Measurements from ENCODE around the gene GNAQ.

The GNAQ gene

DNA sequence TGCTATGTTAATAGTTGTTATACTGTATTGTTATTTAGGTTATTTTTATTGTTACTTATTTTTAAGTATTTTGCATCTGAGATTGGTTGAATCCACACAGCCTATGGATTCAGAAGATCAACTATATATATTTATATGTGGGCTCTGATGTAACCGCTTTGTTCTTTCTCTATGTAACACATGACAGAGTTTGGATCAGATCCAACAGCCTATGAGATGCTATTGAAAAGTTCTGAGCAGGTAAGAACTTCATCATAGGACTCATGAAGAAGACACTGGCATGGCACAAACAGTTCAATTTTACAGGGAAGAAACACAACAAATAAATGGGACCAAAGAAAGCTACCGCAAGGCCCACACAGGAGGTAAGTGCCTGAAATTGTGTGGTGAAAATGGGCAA lies 93.4 kb downstream of the GNAQ start:
- DNase-seq = no peak

DNA sequence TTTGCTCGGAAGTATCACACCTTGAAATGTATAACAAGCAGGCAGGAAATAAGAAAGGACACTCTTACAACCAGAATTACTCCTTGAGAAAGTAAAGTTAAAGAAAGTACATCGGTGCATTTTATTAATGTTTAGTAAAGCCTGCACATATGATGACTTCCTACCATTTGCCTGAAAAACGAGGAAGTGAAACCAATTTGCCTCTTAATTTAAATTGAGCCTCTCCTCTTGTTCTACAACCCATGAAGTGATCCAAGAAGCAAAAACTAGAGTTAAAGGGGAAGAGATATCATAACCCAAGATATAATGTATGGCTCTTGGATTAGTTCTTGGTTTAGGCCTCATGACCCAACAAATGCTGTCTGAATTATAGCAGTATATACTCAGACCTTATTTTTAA lies 95.6 kb downstream of the GNAQ start:
- DNase-seq = peak in 1 of 2 experiments; percentile 34

GRCh38 chr9:77935211-77935610 lies 96.4 kb downstream of the GNAQ start:
- DNase-seq = no peak

DNA sequence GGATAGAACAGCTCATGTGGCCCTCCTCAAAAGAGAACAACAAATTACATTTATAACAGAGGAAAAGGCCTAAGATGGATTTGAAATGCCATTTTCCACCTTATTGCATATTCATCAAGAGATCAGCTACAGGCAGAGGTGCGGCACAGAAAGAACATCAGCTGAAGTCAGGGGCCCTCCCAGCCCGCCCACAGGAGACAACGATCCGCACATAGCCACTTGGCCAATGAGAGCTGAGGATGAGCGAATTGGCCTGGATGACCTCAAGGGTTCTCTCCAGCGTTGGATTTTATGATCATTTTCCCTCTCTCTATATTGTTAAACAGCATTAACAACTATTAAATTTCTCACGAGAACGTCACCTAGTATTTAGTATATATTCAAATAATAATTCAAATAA lies 97.6 kb downstream of the GNAQ start:
- no peak for DNase-seq

DNA sequence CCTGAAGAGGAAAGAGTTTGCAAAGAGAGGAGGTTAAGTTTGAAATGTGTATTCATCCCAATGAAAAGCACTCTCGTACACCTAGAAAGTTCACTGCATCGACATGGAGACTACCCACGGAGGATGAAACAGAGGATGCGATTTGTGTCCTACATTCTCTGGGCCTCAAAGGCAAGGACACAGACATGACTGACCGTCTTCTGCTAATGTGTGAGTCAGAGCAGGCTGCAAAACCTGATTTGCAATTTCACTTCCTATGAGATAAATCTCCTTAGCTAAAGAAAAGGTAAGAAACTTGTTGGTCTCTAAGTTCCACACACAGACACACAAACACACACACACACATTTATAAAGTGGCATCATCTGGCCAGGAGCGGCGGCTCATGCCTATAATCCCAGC lies 98.6 kb downstream of the GNAQ start:
- DNase-seq = no peak

- DNase-seq = no peak
Measured at GRCh38 chr9:77929942-77930341, 101.7 kb downstream of the GNAQ start.

DNA sequence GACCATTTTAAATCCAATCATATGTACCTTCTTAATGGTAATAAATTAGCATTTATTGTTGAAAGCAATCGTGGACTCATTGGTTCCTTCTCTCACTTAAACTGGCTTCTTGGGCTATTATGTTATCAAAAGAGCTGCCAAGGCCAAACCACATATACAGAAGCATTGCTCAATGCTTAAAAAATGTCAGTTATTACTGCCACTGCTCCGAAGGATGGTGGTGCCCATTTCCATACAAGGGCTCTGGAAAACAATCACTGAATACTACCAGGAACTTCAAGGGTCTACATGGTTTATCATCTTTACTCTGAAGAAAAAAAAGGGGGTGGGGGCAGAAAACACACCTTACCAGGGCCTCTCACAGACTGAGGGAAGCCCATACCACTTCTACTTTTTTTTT lies 104.3 kb downstream of the GNAQ start:
- DNase-seq = peak; percentile 69 to 72

GRCh38 chr9:77926371-77926878 lies 105.2 kb downstream of the GNAQ start:
- no peak for DNase-seq

GRCh38 chr9:77922591-77922990 lies 109.0 kb downstream of the GNAQ start:
- DNase-seq = no peak

DNA sequence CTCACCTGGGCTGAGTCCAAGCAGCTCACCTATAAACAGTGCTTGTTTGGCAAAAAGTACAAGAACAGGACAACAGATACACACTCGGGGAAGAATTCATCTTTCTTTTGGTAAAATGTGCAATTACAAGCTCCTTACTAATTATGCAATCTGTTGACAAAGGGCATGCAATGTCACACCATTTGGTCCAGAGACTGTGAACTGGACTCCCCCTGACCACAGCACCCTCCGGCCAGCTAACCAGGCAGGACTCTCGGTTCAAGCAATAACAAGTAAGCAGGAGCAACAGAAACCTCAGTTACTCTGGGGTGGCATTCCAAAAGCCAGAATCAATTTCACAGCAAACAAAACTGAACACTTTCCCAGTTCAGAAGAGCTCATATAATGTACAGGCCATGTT lies 113.8 kb downstream of the GNAQ start:
- DNase-seq = no peak

DNA sequence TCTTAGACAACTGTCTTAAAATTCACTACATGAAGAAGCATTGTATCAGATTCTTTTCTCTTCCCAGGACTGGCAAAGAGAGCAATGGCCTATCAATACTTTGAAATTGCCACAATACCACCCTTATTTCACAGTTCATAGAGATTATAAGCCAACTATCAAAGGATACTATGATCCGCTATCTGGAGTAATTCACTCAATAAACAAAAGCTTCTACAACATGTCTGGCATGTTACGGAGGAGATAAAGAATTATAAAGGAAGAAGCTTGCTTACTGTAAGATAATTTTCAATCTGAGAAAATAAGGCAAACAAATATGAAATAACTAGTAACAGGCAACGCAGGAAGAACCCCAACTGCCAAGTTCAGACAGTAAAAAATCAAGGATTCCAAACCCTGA lies 114.8 kb downstream of the GNAQ start:
- no peak for DNase-seq

- DNase-seq = no peak
Measured at GRCh38 chr9:77916410-77916819, 115.2 kb downstream of the GNAQ start.

GRCh38 chr9:77915744-77916143 lies 115.9 kb downstream of the GNAQ start:
- no peak for DNase-seq

DNA sequence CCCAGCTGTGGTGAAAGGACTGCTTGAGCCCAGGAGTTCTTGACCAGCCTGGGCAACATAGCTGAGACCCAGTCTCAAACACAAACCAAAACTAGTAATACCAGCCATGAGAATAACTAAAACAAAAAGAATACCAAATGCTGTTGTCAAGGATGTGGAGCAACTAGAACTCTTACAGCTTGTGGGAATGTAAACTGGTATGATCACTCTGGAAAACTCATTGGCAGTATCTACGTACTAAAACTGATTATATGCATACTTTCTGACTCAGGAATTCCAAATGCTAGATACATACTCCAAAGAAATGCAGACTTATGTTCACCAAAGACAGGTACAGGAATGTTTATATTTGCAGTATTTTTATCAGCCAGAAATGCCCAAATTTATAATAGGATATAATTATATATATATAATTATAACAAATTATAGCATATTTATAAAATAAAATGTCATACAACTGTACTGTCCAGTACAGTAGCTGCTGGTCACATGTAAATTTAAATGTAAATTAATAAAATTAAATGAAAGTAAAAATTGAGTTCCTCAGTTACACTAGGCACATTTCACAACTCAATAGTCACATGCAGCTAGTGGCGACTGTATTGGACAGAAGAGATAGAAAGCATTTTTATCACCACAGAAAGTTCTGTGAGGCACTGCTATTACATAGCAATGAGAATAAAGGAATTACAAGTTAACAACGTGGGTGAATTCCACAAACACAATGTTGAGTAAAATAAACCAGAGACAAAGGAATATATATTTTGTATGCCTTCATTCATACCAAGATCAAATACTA lies 118.5 kb downstream of the GNAQ start:
- DNase-seq = peak; percentile 19 to 25

- DNase-seq = no peak
Measured at GRCh38 chr9:77911928-77912327, 119.7 kb downstream of the GNAQ start.

DNA sequence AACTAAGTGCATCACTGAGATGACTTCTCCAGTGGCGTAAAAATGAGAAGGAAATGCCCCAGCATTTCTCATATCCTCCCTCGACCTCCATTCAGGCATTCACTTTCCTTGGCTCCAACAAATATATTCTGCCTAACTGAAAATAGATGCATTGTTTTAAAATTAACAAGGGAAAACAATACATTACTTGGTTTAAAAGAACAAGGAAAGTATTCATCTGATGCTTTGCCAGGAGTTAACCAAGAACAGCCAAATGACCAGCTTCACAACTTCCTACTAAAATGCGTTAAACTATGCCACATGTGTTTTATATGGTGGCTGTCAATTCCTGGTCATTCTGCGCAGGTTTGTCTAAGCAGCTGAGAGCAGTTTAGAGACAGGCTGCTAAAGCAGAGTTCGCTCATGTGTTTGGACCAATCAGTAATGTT lies 121.4 kb downstream of the GNAQ start:
- peak; percentile 36 to 41 for DNase-seq

GRCh38 chr9:77909306-77909705 lies 122.3 kb downstream of the GNAQ start:
- DNase-seq = peak; percentile 94 to 96

DNA sequence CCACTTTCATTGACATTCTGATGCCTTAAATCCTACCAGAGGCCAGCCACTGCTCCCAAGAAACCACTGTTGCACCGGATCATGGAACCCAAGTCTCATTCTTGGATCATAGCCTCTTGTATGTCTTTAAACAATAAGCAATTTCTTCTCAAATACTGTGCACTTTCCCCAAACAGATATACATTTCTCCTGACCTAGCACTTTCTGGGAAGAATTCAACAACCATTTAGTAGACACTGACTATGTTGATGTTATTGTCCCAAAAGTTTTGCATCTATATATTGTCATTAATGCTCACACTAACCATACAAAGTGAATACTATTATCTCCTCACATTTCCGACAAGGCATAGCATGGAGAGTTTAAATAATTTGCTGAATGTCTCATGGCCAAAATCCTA lies 123.3 kb downstream of the GNAQ start:
- no peak for DNase-seq

DNA sequence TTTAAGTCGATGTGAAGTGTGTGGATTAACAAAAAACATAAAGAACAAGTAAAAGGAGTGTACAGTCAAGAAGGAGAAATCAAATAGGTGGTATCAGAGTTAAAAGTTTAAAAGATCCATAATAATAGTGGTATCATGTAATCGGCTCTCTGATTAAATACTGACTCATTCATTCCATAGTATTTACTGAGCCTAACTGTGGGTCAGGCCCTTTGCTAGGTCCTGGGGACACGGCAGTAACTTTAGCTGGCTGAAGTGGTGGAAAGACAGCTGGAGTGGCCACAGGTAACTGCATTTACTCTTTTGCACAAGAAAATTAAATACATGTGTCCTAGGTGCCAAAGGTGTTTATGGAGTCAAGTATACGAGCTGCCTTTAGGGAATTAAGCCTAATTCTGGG lies 124.0 kb downstream of the GNAQ start:
- no peak for DNase-seq

DNA sequence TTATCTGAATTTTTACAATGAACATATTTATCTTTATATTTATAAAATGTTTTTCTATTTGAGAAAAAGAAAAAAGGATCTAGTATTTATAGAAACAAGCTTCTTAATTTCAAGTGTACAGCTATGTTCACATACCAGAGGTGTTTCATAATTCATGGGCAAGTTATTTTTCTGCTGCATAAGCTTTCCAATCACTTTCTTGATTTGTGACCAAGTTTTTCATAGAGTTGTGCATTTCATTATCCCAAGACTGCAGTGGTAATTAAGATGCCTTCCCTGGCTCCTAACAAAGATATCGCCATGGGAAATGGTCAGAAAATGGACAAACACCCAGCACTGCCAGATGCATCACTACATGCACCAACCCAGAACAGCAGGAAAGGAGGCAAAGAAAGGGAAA lies 124.6 kb downstream of the GNAQ start:
- DNase-seq = no peak

DNA sequence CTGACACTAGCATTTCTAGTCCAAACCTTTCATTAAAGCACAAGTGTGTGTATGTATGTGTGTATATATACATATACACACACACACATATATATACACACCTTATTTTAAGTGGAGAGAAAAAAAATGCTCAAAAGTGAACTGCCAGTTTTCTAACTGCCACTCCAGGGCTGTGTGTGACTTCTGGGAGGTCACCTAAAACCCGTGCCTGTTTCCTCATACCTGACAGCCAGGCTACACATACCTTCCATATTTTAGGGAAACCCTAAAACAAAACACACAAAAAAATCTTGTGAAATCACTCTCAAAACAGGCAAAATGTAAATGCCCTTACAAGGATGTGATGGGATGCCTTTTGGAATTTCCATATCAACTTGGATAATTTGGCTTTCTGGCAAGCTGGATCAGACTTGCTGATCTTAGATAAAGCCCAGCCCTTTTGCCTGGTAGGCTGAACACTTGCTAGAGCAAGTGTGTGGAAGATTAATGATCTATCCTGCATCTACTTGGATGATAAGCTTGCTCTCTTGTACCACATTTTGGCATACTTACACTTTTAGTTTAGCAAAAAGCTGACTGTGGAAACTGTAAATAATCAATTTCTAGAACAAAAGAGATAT lies 127.8 kb downstream of the GNAQ start:
- no peak for DNase-seq

DNA sequence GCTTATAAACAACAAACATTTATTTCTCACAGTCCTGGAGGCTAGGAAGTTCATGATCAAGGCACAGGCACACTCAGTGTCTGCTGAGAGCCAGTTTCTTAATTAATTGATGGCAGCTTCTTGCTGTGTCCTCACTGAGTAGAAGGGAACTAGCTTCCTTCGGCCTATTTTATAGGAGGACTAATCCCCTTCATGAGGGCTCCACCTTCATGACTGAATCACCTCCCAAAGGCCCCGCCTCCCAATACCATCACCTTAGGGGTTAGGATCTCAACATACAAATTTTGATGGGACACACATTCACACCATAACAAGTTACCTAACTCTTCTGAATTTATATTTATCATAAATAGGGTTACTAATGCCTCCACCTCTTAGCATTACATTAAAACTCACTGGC lies 129.8 kb downstream of the GNAQ start:
- DNase-seq = no peak

- DNase-seq = no peak
Measured at GRCh38 chr9:77901018-77901417, 130.6 kb downstream of the GNAQ start.

- DNase-seq = no peak
Measured at GRCh38 chr9:77899679-77900354, 131.8 kb downstream of the GNAQ start.

Data from AML-193 (cell line).